Stimulated activated CD8-positive, alpha-beta memory T cell treated with anti-CD3 and anti-CD28 coated beads, Interleukin-7, amount 100 ng/mL, for 4 hours (primary cell): ENCODE measurements around the gene ACTN4.

Source experiments
- DNase-seq, 2 donors: peaks; one replicate each; pipeline ENCODE4 v3.0.0-alpha.2; 2020; ENCODE audit warnings: low read depth in 2 of 2

The ACTN4 gene

DNA sequence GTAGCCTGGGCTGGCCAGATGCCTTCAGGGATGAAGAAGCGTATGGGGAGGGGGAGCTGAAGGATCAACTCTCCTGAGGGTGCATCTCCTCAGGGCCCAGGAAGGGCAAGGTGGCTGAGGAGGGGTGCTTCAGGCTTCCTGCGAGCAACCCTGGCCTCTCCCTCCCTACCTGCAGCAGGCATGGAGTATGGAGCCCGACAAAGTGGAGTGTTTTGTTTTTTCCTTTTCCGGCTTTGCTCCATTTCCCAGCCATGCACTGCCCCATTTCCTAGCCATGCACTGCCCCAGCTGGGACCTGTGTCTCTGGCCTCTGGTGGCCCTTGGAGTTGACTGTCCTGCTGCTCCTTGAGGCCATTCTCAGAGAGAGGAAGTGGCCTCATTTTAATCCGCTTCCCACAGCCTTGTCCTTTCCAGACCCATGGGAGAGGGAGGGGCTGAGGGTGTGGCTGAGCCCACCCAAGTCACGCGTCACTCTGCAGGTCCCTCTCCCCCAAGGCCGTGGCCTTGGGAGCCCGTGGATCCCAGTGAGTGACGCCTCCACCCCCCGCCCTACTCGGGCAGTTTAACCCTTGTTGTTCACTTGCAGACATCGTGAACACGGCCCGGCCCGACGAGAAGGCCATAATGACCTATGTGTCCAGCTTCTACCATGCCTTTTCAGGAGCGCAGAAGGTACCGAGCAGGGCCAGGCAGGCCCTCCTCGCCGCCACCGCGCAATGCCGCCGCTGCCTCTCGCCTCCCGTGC lies 62.4 kb downstream of the ACTN4 start:
- DNase-seq = no peak

DNA sequence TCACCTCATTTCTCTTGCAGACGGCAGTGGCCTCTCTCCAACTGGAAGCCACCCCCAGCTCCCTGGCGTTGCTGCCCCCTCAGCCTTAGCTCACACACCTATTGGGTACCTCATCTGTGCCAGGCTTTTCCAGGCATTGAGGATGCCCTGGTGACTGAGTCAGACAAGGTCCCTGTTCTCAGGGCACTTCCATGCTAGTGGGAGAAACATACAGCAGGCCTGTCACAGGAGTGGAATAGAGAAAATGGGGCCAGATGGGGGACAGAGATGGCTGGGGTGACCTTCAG lies 62.9 kb downstream of the ACTN4 start:
- no peak for DNase-seq

DNA sequence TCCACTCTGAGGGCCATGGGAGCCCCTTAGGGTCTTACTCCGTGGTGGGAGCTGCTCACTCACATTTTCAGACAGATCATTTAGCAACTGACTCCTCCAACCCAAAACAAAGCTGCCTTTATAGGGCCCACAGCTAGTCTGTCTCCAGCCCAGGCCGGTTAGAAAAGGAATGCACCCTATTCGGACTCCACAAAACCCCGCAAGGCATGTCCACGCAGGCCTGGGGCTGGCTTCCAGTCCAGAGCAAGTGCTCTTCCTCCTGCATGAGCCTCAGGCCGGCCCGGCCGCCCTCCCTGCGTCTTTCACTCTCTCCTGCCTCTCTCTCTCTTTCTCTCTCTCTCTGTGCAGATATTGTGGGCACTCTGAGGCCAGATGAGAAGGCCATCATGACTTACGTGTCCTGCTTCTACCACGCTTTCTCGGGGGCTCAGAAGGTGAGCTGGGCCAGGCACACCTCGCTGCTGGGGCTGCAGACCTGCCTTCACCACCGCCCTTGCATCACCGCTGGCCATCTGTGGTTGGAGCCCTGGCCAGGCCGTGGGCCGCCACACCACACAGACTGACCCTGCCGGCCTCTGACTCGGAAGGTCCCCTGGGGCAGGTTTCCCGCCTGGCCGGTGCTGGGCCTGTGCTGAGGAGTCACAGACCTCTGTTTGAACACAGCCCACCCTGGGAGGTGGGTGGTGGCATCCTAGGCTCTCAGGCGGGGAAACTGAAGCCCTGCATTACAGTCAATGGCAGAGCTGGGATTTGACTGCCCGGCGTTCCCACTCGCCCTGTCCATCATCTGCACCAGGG lies 63.7 kb downstream of the ACTN4 start:
- no peak for DNase-seq

DNA sequence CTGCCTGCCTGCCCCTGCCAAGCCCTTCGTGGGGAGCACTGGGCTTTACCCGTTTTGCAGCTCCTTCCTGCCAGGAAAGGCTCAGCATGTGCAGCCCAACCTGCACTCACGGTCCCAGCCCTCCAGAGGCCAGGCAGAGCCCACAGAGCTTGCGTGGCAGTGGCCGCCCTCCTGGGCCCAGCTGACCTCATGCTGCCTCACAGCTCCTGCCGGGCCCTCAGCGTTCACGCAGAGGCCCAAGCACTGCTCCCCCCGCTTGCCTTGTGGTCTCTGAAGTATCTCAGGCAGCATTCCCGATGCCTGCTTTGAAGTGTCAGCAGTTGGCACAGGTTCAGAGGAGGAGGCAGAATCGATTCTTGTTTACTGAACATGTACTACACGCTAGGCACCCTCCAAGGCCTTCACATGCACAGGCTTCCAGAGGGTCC lies 64.3 kb downstream of the ACTN4 start:
- no peak for DNase-seq

DNA sequence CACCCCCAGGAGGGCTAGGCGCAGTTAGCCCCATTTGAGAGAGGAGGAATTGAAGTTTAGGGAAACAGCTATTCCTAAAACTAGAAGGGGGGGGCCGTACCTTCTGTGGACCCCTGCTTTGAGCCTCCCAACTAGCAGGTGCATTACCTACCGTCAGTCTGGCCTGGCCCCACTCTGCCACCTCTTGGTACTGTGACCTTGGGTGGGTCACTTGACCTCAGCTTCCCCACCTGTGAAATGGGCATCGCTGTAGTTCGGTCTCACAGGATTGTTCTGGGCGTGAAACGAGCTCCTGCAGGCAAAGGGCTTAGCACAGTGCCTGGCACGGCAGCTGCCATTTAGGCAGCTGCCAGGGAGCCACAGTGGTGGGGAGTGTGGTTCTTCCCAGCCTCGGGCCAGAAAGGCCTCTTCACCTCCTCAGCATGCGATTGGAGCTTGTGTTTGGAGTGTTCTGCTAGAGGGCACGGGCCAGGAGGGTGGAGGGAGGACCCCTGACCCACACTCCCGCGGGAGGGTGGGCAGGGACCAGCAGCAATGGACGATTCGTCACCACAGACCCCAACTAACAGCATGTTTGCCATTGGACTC lies 64.8 kb downstream of the ACTN4 start:
- no peak for DNase-seq

DNA sequence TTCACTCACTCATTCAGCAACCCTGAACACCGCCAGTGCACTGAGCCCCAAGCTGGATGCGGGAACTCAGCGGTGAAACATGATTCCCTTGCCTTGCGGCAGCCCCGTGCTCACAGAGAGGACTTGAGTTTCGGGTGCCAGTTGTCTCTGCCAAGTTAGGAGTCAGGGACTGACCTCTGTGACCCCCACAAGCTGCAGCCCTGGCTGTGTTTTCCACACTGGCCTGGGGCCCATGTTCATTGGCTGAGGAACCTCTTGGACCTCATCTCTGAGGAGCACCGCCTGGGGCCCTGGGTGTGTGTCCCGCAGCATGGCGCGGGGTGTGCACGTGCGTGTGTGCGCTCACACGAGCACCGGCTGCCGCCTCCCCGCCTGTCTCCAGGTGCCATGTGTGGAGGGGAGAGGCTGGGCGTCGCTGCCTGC lies 65.8 kb downstream of the ACTN4 start:
- no peak for DNase-seq

DNA sequence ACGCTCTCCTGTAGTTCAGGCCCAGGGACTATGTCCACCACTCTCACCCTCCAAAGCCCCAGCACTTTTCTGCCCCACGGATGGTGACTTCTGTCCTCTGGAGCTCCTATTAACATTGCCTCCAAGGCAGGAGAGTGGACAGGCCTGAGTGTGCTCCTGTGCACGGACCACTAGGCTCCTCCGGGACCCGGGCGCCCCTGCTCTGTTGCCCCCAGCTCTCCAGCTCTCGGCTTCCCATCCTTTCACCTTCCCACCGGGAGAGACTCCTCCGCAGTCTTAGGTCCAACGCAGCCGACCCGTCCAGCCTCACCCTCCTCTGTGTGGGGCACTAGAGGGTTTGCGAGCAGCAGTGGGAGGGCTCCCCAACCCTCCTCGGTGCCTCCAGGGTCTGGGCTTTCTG lies 66.4 kb downstream of the ACTN4 start:
- DNase-seq = no peak

DNA sequence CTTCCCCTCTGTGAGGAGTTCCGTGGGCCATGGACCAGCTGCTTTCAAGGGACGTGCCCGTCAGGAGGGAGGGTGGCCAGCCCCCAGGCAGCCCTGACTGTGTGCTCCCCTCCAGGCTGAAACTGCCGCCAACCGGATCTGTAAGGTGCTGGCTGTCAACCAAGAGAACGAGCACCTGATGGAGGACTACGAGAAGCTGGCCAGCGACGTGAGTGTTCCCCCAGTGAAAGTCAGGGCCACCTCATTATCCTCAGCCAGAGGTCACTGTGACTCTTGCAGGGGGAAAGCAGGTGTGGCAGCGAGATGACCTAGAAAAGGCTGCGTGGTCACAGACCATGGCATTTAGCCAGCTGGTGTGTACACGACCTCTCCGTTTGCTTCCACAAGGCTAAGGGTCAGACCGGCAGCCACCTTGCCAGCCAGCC lies 66.9 kb downstream of the ACTN4 start:
- DNase-seq = no peak

DNA sequence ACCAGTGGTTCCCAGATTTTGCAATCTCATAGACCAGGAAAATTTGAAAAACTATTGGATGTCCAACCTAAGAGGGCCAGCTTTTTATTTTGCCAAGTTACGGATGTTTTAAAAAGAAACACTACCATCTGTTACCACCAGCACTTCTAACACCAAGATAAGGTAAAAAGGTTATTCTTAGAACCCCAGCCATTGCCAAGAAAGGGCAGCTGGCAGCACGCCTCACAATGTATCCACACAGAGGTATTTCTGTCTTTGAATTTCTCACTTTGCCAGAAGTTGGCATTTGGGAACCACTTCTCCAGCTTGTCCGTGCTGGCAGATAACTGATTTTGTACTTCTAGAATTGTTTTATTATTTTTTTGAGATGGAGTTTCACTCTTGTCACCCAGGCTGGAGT lies 68.1 kb downstream of the ACTN4 start:
- no peak for DNase-seq

- DNase-seq = no peak
Measured at GRCh38 chr19:38717051-38717450, 69.6 kb downstream of the ACTN4 start.

DNA sequence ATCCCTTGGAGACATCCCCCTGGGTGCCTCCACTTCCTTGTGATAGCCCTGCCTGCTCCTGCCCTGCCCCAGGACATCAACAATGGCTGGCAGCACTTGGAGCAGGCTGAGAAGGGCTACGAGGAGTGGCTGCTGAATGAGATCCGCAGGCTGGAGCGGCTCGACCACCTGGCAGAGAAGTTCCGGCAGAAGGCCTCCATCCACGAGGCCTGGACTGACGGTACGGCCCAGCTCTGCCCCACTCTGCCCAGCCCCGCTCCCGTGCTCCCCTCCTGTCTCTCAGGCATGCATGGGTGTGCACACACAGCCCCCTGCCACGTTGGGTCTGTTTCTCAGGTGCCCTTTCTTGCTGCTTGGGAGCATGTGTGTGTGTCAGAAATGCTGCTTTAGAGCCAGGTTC lies 70.4 kb downstream of the ACTN4 start:
- DNase-seq = no peak

DNA sequence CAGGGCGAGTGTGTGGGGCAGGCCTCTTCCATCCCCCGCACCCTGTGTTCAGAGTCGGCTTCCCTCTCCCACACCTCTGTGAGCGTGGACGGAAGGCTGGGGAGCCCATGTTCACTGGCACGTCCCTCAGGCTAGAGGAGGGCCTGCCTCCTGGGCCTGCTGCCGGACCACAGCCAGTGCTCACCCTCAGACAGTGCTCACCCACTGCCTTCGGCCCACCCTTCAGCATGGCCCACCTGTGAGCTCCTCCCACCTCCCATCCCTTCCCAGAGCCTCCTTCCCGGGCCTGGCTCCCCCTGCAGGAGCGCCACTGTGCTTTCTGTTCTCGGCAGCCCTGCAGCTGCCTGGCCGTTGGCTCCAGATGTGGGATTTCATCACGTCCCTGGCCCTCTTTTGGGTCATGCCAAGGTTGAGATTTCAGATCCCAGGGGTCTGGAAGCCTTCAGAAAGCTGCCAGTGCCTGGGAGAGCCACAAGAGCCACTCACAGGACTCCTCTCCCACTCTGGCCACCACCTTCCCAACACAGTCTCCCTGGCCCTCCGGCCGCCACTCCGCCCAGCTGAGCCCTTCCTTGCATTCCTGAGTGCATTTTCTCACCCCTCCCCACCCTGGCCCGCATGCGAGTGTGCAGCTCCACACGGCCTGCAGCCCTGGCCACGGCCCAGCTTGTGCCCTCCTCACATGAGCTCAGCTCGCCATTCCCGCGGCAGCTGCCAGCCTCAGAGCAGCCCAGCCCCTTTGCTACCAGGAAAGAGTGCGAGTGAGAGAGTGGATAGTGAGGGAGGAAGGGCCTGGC lies 71.5 kb downstream of the ACTN4 start:
- no peak for DNase-seq

DNA sequence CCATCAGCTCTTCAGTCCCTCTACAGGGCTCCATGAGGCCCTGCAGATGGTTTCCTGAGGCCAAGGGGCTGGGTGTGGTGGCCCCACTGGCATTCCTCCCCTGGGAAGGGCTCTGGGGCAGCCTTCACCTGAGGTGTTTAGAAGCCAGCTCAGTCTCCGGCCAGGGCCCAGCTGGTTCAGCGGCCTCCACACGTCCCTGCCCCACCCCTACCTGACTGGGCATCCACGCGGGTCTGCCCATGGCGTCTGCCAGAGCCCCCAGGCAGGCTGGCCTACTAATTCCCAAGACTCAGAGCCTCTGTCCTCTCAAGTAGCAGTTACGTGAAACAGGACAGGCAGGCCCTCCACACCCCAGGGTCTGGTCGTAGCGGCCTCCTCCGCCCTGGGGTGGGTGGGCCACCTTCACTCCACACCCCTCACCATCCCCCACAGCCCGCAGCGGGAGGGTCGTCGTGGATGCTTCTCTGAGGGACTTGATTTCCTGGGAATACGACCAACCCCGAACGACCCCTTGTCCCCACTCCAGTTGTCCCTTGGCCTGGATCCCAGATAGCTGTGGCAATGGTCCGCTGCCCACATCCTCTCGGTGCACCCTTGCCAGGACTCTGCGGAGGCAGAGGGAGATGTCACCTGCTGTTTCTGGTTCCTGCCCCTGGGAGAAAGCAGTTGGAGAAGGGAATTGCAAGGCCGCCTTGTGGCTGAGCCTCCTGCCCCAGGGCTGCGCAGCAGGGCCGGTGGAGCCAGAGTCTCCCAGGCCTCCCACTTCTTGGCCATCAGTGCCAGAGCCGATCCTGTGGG lies 72.5 kb downstream of the ACTN4 start:
- DNase-seq = no peak

DNA sequence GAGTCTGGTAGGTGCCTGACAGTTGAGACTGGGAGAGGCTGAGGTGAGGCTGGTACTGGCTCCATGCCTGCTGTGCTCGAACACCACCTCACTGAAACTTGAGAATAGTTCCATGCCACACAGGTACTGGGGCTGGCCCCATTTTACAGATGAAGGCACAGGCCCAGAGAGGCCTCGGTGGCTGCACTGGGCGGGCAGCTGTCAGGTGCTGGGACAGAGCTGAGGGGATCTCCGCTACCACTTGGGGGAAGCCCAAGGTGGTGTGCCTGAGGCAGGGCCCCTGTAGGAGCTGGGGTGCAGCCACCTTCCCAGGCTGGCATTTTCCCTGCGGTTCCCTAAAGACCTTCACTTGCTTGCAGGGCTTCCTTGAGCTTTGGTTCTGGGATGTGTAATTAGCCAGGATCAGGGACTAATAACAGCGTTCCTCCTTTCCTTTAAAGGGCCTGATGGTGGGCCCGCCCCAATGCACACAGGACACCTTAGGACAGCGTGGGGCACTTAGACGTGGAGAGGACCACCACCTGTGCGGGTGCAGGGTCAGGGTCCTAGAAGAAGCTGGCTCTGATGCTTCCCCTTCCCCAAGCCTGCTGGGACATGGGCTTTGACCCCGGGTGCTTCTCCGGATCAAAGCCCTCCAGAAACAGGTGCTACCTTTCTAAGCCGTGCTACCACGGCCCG lies 73.2 kb downstream of the ACTN4 start:
- no peak for DNase-seq

DNA sequence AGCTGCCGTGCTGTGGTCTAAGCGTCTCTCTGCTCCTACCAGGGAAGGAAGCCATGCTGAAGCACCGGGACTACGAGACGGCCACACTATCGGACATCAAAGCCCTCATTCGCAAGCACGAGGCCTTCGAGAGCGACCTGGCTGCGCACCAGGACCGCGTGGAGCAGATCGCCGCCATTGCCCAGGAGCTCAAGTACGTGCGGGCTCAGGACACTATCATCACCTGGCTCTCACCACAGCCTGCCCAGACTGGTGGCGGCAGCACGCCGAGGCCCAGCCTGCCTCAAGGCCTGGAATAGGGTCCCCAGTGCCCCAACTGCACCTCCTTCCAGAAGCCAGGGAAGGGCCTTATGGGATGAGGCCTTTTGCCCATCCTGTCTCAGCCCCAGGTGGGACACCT lies 74.0 kb downstream of the ACTN4 start:
- no peak for DNase-seq

GRCh38 chr19:38721979-38722773 lies 74.7 kb downstream of the ACTN4 start:
- DNase-seq = no peak

GRCh38 chr19:38722947-38723605 lies 75.6 kb downstream of the ACTN4 start:
- DNase-seq = no peak

GRCh38 chr19:38723606-38723965 lies 76.1 kb downstream of the ACTN4 start:
- no peak for DNase-seq

DNA sequence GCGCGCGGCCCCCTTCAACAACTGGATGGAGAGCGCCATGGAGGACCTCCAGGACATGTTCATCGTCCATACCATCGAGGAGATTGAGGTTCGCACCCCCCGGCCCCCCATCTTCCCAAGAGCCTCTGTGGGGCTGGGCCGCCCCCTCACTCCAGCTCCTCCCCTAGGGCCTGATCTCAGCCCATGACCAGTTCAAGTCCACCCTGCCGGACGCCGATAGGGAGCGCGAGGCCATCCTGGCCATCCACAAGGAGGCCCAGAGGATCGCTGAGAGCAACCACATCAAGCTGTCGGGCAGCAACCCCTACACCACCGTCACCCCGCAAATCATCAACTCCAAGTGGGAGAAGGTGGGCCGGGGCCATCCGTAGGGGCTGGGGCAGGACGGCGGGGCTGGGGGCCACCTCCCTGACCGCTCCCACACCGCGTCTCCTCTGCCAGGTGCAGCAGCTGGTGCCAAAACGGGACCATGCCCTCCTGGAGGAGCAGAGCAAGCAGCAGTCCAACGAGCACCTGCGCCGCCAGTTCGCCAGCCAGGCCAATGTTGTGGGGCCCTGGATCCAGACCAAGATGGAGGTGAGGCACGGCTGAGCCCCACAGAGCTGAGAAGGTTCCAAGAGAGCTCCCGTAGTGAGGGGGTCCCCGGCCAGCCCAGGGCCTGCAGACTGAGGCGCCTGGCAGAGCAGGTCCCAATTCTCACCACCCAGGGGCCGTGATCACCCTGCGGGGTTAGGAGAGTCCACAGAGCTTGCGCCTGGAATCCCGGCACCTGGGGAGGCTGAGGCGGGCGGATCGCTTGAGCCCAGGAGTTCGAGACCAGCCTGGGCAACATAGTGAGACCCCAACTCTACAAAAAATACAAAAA lies 76.8 kb downstream of the ACTN4 start:
- no peak for DNase-seq
